Measurements from ENCODE around the gene RHOU.

RHOU gene

GRCh38 chr1:228736844-228737445, 1.7 kb downstream of the RHOU start:
- H3K4me3 ChIP-seq (ENCODE audit: low read depth, low read length): peak overlapping the region; percentile 73
- TF ChIP-seq CTCF (conservative IDR thresholded peaks at IDR 0.05; ENCODE audit: low read depth, low read length): no peak
- DNase-seq (ENCODE audit: low read depth): no peak

- peak; percentile 7 for DNase-seq (ENCODE audit: low read depth)
- TF ChIP-seq CTCF (conservative IDR thresholded peaks at IDR 0.05; ENCODE audit: low read depth, low read length): no peak
- H3K4me3 ChIP-seq (ENCODE audit: low read depth, low read length): peak overlapping the region; percentile 73
Measured at GRCh38 chr1:228737601-228738041, 2.3 kb downstream of the RHOU start.

DNA sequence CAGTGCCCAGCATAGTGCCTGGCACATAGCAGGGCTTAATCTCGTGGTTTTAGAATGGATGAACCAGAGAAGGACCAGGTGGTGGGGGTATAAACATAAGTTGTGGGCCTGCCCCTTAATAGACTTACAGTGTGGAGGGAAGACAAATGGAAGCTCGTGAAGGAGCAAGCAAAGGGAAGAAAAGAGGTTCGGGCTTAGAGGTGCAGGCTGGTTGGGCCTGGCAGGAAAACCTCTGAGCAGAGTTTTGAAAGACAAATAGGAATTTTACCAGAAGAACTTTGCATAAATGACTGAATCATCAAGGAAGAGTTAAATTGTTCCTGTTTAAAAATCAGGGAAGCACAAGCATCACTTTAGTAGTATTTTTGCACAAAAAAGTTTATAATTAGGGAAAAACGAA, 4.5 kb downstream of the RHOU start:
- no peak overlapping the region for H3K4me3 ChIP-seq (ENCODE audit: low read depth, low read length)
- no peak for DNase-seq (ENCODE audit: low read depth)
- TF ChIP-seq CTCF (conservative IDR thresholded peaks at IDR 0.05; ENCODE audit: low read depth, low read length): no peak

- peak; percentile 67 for DNase-seq (ENCODE audit: low read depth)
- no peak overlapping the region for H3K4me3 ChIP-seq (ENCODE audit: low read depth, low read length)
- no peak for TF ChIP-seq CTCF (conservative IDR thresholded peaks at IDR 0.05; ENCODE audit: low read depth, low read length)
Measured at GRCh38 chr1:228740543-228741317, 5.5 kb downstream of the RHOU start.

DNA sequence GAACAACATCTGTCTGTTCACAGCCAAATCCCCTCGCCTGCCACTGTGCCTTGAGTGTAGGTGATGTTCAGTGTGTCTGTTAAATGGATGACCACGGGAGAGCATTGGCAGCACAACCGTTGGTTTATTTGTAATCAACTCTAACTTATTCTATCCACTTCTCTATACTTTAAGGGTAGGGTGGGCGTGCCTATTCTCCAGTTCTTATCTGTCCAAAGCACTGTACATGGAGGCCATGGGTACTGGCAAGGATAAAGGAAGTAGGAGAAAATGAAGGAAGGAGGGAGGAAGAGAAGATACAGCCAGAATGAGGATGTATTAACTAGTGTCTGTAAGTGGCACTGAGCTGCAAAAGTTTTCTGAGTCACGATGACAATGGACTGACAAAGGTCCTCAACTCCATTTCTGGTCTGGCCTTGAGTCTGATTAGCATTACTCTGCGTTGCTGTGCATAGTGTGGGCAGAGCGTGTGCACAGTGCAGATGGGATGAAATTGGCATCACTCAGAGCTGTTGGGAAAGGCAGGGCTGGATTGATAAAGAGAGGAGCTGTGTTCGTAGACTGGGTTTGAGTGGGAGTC, 7.1 kb downstream of the RHOU start:
- DNase-seq (ENCODE audit: low read depth): no peak
- H3K4me3 ChIP-seq (ENCODE audit: low read depth, low read length): no peak overlapping the region
- TF ChIP-seq CTCF (conservative IDR thresholded peaks at IDR 0.05; ENCODE audit: low read depth, low read length): no peak

- no peak for TF ChIP-seq CTCF (conservative IDR thresholded peaks at IDR 0.05; ENCODE audit: low read depth, low read length)
- H3K4me3 ChIP-seq (ENCODE audit: low read depth, low read length): no peak overlapping the region
- no peak for DNase-seq (ENCODE audit: low read depth)
Measured at GRCh38 chr1:228743405-228743804, 8.1 kb downstream of the RHOU start.

All from choroid plexus epithelial cell (primary cell).